NCI-H146 treated with DMSO at 0.1 percent for 48 hours (cell line): ENCODE data around the gene SRSF4.
"Not testable (repeated sequence)": the region's sequence is repeated elsewhere in the genome, so short reads cannot be mapped to it uniquely, and the experiment has no call there.

ENCODE experiments used
- DNase-seq: peaks from one replicate; lab custom pipeline; 2025; ENCODE audit not compliant: unreplicated experiment; lab: John Stamatoyannopoulos, UW

SRSF4 gene

GRCh38 chr1:29166291-29166878, 15.3 kb downstream of the SRSF4 start:
- no peak for DNase-seq

DNA sequence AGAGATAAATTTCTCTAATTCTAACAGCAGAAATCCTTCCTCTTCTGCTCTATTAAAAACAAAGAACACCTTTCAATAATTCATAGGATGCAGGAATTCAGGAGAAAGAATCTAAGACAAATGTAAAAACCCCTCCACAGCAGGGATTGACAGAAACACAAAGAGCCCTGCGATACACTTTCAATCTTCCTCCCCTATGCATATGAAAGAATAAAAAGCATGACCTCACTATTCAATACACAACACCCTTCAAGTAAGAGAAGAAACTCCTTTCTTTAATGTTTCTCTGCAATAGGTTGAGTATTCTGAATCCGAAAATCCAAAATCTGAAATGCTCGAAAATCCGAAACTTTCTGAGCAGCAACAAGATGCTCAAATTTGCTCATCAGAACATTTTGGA, 17.1 kb downstream of the SRSF4 start:
- no peak for DNase-seq

- DNase-seq = no peak
Observed at GRCh38 chr1:29162476-29163138, 19.1 kb downstream of the SRSF4 start.

DNA sequence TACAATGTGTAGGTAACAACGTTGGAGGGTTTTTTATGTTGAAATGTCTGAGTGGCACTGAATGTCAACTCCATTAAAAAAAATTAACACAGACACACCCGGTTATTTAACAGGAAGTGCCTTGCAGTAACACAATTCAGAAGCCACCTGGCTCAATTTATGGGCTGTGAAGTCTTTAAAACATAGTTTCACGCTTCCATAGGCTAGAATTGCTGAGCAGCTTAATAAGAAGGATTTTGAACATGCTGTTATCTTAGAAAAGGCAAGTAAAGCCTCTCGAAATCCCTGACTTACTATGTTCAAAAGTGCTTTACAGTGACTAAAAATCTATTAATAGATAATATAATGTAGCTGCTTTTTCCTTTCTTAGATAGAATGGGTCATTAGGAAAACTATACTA, 19.7 kb downstream of the SRSF4 start:
- DNase-seq = no peak

DNA sequence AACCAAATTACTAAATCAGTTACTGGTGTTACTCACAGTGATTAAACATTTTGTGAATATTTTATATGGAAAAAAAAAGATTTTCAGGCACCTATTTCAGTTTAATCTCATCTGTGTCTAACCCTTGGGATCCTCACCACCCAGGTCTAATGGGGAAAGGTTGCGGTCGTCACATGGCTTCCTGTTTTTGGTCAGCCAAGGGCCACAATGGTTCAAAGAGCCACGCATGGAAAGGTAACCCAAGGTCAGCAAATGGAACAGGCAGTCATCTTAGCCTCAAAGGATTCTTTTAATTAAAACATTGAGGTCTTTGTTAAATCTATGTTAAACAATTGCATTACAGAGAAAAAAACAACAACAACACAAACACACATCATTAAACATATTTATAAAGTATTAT, 21.9 kb downstream of the SRSF4 start:
- no peak for DNase-seq

DNA sequence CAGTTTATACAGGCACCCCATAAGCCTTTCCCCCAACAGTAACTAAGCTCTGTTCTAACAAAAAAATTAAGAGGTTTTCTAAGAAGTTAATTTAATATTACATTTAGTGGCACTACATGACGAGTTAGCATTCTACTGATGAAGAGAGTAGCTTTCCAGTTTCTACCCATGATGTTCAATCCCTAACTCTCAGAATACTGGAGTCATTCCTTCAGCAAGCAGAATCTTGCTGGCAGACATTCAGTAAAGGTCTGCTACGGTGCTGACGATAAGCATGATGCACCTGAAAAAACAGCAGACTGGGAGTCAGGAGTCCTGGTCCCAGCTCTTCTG, 24.5 kb downstream of the SRSF4 start:
- DNase-seq = no peak

- DNase-seq = no peak
Observed at GRCh38 chr1:29156543-29157268, 25.0 kb downstream of the SRSF4 start.

GRCh38 chr1:29152046-29152805, 29.5 kb downstream of the SRSF4 start:
- DNase-seq = no peak

- DNase-seq = not testable (repeated sequence)
Observed at GRCh38 chr1:29150346-29150745, 31.4 kb downstream of the SRSF4 start.

DNA sequence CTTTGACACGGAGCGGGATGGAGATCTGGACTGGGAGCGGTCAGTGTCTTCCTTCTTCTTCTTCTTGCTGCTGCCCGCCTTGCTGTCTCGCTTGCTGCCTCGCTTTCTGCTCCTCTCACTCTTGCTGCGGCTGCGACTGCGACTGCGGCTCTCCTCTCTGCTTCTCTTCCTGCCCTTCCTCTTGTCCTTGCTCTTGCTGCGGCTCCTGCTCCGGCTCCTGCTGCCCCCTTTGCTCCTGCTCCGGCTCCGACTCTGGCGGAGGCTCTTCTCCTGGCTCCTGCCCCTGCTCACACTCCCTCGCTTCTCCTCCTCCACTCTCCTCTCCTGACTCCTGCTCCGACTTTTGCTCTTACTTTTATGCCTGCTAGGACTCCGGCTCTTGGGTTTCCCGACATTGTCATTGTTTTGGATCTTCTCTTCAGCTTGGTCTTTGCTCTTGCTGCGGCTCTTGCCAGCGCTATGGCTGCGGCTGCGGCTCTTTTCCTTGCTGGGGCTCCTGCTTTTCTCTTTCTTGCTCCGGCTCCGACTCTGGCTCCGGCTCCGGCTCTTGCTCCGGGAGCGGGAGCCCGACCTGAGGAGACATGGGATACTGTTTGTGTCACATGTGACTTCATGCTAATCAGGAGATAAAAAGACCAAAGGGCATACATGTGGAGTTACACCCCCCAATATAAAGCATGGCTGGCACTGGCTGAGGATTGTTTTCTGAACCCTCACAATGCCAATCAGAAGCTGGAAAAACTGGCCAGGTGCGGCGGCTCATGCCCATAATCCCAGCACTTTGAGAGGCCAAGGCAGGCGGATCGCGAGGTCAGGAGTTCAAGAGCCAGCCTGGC, 32.8 kb downstream of the SRSF4 start:
- DNase-seq = no peak

- DNase-seq = no peak
Observed at GRCh38 chr1:29145739-29146437, 35.8 kb downstream of the SRSF4 start.

DNA sequence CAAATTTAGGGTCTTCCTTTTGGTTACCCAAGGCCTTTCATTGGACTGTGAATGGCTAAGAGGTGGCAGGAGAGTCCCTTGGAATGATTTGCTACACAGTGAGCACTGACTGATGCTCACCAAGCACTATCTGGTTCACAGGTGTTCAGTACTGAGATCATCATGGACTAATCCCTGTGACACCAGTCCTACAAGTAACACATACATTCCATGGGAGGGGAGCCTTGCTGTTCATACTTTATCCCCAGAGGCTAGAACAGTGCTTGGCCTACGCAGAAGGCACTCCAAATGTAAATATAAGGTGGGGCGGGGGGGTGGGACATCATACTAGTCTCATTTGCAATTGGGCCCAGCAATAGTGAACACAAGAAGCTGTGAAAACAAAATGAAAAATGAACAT, 37.5 kb downstream of the SRSF4 start:
- no peak for DNase-seq

DNA sequence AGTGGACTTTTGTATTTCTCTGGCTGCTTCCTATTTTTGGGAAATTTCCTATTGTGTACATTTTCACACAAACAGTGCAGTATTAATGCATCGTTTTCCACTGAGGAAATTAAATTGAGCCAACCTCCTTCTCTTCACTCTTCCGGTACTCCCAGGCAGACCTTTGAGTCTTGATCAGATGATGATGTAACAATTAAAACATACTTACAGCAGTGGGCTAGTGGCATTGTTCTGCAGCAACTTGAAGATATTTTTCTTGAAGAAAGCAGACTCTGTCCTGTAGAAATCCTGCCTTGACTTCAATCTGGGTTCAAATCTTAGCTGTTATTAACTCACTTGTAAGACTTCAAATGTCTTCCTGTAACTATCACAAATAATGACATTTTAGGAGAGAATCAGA, 39.0 kb downstream of the SRSF4 start:
- no peak for DNase-seq

GRCh38 chr1:29136391-29136915, 45.2 kb downstream of the SRSF4 start:
- DNase-seq = no peak

DNA sequence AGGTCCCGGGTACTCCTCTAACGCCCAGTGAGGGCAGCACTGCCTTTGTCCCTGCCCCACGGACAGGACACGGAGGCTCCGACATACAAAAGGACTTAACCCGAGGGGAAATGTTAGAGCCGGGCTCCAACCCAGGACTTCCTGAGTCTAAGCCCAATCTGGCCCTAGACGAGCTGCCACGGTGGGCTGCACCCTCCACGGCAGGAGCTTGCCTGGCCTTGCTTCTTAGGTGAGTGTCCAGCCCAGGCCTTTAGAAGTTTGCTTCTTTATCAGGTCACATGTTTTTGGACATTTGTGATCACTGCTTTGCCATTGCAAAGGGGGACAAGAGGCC, 47.0 kb downstream of the SRSF4 start:
- DNase-seq = no peak

DNA sequence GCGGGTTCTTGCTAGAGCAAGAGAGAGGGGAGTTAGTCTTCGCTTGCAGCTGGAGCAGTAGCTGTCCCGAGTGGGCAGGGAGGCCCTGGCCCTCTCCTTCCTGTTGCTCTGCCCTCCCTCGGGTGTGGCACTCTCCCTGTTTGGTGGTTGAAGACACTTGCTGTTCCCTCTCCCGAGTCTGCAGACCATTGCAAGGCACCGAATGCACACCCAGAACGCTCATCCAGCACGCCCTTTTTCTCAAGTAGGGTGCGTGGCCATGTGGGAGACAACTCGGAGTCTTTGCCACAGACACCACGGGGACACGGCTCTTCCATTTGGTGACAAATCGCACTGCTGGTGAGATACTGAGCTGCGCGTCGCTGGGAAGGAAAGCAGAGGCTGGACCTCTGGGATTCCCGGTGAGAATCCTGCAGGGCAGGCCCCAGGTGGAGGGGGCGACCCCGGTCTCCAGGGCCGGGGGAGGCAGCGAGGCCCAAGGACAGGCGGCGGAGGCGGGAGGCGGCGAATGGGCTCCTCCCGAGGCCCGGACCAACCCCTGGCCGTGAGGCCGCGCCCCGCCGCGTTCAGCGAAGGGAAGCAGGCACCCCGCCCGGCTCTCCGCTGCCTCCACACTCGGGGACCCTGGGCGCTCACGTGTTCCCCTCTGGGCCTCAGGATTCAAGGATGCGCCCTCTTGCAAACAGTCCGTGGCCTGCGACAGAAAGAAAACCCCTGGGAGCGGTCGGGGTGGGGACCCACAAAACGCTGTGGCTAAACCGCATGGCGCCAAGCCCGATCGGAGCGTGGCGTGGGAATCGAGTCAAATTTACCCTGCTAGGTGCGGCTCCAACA, 47.6 kb downstream of the SRSF4 start:
- no peak for DNase-seq

DNA sequence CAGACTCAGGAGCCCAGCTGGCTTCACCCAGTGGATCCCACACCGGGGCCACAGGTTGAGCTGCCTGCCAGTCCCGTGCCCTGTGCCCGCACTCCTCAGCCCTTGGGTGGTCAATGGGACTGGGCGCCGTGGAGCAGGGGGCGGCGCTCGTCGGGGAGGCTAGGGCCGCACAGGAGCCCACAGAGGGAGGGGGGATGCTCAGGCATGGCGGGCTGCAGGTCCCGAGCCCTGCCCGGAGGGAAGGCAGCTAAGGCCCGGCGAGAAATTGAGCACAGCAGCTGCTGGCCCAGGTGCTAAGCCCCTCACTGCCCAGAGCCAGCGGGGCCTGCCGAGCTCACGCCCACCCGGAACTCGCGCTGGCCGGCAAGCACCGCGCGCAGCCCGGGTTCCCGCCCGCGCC, 50.6 kb downstream of the SRSF4 start:
- DNase-seq = not testable (repeated sequence)

DNA sequence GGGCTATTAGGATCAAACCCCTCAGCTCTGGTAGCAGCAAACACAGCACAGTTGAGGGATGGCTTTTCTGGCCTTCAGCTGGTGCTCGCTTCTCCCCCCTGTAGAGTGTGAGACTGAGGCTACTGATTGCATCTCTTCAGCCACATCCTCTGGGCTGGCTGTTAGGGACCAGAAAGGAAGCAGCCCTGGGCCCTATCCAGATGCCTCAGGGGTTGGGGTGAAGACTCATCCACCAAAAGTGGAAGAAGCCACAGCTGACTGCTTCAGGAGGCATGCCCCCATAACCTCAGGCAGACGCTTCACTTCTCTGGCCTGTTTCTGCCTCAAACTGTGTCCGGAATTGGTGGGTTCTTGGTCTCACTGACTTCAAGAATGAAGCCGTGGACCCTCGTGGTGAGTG, 51.8 kb downstream of the SRSF4 start:
- no peak for DNase-seq

GRCh38 chr1:29128739-29129138, 53.0 kb downstream of the SRSF4 start:
- DNase-seq = no peak
